Gastroesophageal sphincter (tissue), 3 donors: ENCODE data around the gene ING5.

Source experiments
- CTCF ChIP-seq, 4 experiments: fragments of 200-600 bp in 2 of 4; fragments of 450-650 bp in 2 of 4; sonication (generic) in 1 of 4; IDR thresholded peaks; one replicate each; pipeline ENCODE4 v1.5.1; 2017 to 2019; ENCODE audit warnings: antibody characterized with exemption in 4 of 4, mild to moderate bottlenecking in 2 of 4, moderate library complexity in 2 of 4
- EP300 ChIP-seq: sonication (generic); formaldehyde crosslinking; IDR thresholded peaks from one replicate; pipeline ENCODE4 v1.6.1; 2017; ENCODE audit warnings: antibody characterized with exemption, mild to moderate bottlenecking
- POLR2A ChIP-seq, 2 donors: fragments of 450-650 bp; IDR thresholded peaks; one replicate each; pipeline ENCODE4 v1.6.1; 2017; ENCODE audit warnings: antibody characterized with exemption in 2 of 2, mild to moderate bottlenecking in 2 of 2, moderate library complexity in 1 of 2

GRCh38 chr2:241770185-241770935 lies 68.5 kb downstream of the ING5 start:
- TF ChIP-seq CTCF (IDR thresholded peaks at IDR 0.05) (no peak), POLR2A (IDR thresholded peaks at IDR 0.05) (no peak), EP300 (no peak)
